GM19099 (cell line): ENCODE results near the gene NKRF.
A peak's percentile ranks its signal among the peaks of the same experiment; 100 is the strongest.

Experiments used
- POLR2A ChIP-seq: IDR thresholded peaks from 3 replicates; pipeline ENCODE4 v1.6.1; 2011; ENCODE audit warnings: low read depth; ENCODE audit not compliant: insufficient read length; ENCODE audit errors: extremely low read depth

Gene NKRF

DNA sequence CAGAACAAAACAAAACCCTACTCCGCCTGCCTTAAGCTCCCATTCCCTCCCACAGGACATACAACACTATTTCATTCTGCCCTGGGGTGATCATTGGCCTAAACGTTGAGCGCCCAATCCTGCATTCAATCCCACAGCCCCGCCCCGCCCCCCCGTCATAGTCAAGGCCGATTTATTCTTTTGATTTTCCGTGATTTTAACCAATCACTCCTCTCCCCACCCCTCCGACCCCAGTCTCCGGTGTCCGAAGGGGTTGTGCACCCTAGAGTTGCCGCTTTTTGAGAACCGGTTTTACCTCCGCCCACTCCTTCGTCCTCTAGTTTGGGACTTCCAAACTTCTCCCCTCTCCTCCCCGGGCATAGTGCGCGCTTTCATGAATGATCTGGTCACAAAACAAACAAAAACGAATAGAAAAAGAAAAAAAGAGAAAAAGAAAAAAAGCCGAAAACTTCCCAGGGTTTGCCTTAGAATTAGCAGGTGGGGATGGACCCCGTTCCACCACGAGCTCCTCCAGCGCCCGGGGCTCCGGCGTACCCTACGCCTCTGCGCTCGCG is 32.3 kb downstream of the NKRF start:
- TF ChIP-seq POLR2A: no peak

DNA sequence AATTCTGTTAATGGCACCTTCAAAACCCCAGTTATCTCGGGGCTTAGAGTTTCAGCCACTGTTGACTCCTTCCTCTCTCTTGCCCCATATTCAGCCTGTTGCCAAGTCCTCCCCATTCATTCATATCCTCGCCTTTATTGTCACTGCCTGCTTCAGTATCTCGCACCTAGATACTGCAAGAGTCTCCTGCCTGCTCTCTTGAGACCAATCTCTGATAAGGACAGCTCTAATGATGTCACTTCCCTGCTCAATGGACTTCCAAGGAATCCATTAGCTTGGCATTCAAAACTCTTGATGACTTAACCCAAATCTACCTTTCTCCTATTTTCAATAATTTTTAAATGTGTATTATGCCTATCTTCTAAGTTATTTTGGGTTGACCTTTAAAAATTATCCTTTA is 33.0 kb downstream of the NKRF start:
- no peak for TF ChIP-seq POLR2A

DNA sequence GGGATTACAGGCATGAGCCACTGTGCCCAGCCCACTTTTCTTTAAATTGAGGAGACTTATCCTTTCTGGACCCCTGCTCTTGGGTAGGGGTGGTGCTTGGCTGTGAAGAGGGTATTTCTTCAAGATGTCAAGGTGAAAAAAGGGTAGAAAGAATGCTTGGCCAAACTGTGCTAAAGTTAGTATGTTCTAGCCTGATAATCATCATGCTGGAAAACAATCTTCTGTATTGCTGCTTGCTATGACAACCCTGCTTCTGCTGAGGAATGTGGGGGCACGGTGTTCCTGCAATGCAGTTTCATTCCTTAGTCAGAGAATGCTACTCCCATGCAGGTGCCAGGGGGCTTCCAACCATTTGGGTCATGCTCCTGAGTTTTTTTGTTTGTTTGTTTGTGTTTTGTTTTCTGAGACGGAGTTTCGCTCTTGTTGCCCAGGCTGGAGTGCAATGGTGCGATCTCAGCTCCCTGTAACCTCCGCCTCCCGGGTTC is 35.8 kb downstream of the NKRF start:
- no peak for TF ChIP-seq POLR2A

DNA sequence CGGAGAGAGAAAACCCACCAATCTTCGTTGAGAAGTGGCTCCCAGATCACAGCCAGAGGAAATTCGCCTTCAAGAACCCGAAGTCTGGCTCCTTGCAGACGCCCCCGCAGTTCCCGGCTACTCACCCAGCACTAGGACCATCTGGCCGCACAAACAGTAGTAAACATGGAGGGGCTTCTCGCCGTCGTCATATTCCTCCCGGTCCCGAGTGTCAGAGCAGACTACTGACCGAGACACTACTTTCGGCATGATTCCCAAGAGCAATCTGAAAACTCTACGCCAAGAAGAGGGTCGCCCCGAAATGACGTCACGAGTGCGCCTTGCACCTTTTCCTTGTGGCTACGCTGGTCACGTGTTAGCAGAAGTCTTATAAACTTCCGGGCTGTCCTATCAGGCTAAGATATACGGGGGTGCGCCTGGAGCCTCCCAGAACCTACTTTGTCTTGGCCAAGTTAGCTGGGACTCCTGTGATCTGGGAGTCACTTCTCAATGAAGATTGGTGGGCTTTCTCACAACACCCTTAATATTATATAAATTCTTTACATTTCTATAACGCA is 41.0 kb downstream of the NKRF start, which contains the start of gene STEEP1:
Gene STEEP1, minus strand, starts transcription at position 303 of the 557 bp plus-strand sequence. Its CDS starts 54 bp downstream, at position 249.
- peak; percentile 45 for TF ChIP-seq POLR2A

DNA sequence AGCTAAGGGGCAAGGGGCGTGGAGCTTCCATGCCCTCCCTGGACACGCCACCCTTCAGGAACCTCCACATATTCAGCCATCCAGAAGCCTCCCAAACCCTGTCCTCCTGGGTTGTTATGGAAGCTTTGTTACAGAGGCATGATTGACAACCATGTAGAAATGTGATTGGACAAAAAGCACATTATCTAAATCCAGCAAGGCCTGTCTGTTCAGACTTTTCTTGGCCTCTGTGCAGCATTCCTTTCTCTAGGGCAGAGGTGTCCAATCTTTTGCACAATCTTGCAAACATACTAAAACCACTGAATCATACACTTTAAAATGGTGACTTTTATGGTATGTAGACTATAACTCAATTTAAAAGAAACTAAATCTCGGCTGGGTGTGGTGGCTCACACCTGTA is 53.7 kb downstream of the NKRF start:
- no peak for TF ChIP-seq POLR2A

DNA sequence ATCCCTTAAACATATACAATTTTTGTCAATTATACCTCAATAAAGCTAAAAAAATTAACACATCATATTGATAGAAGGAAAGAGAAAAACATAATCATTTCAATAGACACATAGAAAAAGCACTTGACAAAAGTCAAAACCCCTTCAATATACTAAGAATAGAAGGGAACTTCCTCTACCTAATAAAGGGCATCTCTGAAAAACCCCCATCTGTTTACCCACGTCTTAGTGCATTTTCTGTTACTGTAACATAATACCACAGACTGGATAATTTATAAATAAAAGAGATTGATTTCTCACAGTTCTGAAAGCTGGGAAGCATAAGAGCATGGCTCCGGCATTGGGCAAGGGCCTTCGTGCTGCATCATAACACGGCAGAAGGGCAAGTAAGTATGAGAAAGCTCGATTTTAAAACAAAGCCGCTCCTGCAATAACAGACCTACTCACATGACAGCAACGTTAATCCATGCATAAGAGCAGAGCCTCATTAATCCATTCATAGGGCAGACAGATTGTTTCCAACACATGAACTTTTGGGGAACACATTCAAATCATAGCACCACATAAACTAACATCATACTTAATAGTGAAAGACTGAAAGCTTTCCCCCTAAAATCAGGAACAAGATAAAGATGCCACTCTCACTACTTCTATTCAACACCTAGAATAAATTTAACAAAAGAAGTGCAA is 56.8 kb downstream of the NKRF start:
- TF ChIP-seq POLR2A: no peak

DNA sequence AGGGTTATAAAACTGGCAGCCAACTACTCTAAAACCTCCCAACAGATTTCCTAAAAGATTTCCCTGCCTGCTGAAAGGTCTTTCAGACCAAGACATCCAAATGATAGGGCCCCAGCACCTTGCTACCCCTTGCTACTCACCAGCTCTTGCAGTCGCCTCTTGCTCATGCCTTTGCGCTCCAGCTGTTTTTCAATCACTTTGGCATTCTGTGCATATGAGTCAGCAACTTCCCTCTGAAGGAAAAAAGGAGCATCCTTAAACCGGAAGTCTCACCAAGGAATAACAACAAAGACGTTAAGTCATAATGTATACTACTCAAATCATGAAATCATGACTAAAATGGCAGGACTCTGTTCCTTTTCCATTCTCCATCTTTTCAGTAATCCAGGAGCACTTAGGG is 65.0 kb downstream of the NKRF start:
- no peak for TF ChIP-seq POLR2A

DNA sequence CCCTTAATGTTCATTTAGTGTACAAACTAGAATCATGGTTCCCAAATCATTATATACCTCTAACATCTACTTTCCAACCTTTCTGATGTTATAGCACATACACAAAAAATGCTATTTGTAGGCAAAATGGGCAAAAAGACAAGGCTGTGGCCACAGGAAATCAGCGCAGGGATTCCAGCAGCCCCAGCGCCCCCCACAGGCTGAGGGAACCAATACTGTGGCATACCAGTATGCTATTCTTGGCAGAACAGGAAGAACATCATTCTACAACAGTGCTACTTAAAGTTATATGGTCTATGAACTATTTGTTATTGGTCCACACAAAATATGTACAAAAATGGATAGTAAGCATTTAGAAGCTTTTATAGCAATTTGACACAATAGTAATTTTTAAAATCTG is 66.4 kb downstream of the NKRF start:
- no peak for TF ChIP-seq POLR2A
